Glomerular endothelial cell (primary cell): ENCODE measurements around the gene LBX2. TPM values are rescaled to one million over a fixed set of nuclear protein-coding genes. Genes with fewer than 3 reads are reported as not detected.
"Not testable (repeated sequence)": the region's sequence is repeated elsewhere in the genome, so short reads cannot be mapped to it uniquely, and the experiment has no call there.

Experiments
- DNase-seq: peaks from one replicate; pipeline ENCODE4 v3.0.0-alpha.2; 2011; ENCODE audit warnings: low read depth, low spot score; ENCODE audit errors: extremely low read depth
- total RNA-seq: library from RNA; depleted of rRNA; stranded (reverse); fragments of >200 nt; gene quantifications from 2 replicates; pipeline ENCODE4 v1.2.3, GENCODE V29; 2015

LBX2 gene
- total RNA-seq, 1 donor from 2014 or later = 3.9 TPM

GRCh38 chr2:74488643-74489481 lies 10.5 kb downstream of the LBX2 start:
- DNase-seq = no peak

DNA sequence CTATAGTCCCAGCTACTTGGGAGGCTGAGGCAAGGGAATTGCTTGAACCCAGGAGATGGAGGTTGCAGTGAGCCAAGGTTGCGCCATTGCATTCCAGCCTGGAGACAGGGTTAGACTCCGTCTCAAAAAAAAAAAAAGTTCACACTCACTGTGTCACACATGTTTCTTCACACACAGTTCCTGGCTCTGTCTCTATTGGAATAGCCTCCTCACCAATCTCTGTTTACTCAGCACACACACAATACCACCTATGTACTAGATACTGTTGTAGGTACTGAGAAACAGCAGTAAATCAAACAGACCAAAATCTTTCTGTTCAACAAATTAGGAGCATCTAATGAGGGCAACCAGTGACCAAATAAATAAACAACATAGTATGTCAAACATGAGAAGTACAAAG lies 13.3 kb downstream of the LBX2 start:
- no peak for DNase-seq

DNA sequence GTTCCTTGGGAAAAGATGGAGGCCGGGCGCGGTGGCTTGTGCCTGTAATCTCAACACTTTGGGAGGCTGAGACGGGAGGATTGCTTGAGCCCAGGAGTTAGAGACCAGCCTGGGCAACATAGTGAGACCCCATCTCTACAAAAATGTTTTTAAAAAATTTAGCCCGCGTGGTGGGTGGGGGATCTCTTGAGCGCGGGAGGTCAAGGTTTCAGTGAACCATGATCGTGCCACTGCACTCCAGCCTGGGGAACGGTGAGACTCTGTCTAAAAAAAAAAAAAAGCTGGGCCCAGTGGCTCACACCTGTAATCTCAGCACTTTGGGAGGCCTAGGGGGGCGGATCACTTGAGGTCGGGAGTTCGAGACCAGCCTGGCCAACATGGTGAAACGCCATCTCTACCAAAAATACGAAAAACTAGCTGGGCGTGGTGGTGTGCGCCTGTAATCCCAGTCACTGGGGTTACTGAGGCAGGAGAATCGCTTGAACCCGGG lies 15.7 kb downstream of the LBX2 start:
- not testable (repeated sequence) for DNase-seq

DNA sequence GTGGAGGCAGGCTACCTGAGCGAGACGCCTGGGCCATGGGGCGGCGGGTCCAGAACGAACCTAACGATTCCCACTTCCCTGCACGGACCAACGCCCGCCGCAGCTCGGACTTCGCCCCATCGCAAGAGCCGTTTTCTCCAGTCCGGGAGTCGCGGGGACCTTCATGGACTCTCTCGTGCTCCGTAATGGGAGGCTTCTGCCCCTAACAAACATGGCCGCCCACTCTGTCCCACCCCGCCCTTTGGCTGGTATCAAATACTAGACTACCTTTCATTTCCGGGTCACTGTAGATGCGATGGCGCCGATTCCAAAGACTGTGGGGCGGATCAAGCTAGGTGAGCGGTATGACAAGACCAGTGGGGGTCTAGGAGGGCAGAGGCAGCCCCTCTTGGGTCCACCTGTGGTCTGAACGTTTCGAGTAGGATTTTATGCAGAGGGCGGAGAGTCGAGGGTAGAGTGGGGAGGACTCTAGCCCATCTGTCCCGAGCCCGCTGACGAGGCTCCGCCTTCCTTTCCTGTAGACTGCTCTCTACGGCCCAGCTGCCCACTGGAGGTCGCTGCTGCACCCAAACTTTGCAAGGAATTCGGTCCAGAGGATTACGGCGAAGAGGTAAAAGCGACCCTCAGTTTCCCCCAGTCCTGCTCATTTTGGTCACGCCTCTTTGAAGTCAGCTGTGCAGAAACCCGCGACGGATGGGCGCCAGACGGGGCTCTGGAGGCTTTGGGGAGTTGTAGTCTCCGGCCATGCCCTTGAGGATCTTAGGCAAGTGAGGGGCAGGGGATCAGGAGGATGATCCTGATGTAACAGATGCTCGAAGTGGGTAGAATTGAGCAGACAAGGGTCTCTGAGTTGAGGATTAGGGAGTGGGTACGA lies 16.4 kb downstream of the LBX2 start, which contains the start of the genes CCDC142 and TTC31:
Gene CCDC142 (minus strand): TSS at position 198 of the 874 bp plus-strand sequence. CDS start 161 bp downstream, at position 37.
Gene TTC31 (plus strand): TSS at position 281 of the 874 bp plus-strand sequence. CDS start 15 bp downstream, at position 296.
- peak; percentile 81 for DNase-seq

DNA sequence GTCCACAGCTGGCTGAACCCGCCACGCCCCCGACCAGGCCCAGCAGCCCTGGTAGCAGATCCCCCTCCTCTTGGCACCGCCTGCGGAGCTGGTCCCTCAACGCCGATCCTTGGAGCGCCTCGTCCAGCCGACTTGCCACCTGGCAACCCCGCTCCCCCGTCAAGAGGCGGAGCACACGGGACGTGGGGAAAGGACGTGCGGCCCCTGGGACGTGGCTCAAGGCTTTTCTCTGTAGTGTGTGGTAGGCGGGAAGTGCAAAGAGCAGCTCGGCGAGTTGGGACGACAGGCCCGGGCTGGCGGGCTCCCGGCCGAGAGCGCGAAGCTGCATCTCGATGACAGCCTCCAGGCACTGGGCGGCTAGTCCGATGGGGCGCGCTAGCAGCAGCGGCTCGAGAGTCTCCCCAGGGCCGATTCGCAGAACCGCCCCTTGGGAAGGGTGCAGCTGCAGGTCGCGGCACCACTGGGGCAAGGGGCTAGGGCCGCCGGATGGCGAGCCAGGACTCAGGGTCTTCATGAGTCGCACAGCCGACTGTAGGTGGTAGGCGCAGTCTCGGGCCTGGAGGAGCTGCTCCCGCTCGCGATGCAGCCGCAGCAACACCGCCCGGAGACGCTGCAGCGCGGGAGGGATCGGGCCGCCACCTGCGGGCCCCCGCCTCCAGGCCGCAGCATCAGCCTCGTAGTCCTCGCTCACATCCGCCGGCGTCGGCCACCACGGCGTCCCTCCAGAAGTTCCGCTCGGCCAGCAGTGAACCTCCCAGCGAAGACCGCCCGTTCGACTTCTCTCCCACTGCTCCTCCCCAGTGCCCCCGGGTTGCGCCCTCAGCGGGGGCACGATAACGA lies 17.2 kb downstream of the LBX2 start:
- DNase-seq = no peak

- no peak for DNase-seq
Observed at GRCh38 chr2:74481431-74481830, 18.0 kb downstream of the LBX2 start.

DNA sequence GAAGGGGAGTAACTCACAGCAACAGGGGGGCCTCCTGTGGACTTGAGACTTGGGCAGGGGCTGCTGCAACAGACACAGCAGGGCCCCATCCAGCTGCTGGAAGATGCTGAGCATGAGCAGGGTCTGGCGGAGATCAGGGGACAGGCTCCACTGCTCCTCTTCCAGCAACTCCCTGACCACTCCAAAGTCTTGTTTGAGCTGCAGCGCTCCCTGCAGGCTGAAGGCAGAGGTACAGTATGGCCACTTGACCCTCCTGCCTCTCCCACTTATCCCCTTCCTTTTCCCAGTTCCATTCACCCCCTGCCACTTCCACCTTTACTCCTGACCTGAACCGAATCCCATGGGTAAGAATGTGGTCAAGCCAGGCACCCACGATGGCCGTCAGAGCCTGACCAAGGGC lies 24.5 kb downstream of the LBX2 start:
- no peak for DNase-seq

DNA sequence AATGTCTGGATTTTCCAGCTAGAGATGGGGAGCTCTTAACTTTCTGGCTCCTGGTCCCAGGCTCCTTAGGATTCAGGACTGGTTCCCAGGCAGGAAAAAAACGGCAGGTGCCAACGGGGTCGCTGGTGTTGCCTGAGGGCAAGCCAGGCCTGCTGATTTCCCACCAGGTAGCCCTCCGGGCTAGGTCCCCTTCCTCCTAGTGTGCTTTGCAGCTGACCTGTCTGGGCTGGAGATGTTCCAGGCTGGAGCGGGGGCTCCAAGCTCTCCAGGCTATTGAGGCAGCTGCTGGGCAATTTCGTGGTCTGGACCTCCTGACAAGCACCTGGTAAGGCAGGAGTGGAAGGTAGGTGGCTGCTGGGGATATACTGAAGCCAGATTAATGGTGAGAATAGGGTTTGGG lies 24.9 kb downstream of the LBX2 start:
- DNase-seq = no peak

GRCh38 chr2:74472945-74473258 lies 26.5 kb downstream of the LBX2 start:
- no peak for DNase-seq

DNA sequence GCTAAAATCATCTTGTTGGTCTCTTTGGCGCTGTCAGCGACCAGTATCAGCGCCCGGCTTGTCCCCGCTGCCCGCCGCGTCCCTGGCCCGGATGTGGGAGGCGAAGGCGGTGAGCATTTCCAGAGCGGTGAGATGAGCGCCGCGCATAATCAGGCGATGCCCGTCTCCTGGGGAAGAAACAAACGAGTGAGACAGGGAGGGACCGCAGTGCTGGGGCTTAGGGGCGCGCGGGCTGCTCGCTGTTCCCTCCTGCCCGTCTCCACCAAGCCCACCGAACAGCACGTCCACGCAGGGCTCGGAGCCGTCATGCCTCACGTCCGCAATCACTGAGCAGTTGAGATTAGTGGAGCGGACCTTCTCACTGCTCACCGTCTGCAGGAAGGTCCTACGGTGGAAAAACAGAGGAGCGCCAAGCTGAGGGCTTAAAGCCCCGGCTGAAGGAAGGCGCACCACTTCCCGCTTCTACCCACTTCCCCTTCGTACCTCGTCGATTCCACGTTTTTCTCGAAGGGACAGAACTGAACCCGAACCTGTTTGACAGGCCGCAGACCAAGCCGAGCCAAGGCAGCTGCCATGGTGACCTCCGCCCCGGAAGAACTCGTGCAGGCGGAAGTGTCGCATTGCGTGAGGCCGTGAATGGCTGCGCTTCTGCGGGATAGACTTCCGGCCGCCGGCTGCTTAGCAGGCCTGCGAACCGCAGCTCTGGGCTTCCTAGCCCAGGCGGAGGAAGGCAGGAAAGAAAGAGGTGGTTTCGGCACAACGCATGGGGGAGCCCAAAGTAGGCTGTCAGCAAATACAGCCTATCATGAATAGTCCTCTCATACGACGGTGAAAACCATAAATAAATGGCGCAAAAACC lies 27.1 kb downstream of the LBX2 start, which contains the start of gene MRPL53:
Gene MRPL53 (minus strand): TSS at position 595 of the 859 bp plus-strand sequence. CDS start 20 bp downstream, at position 575.
- peak; percentile 75 for DNase-seq

DNA sequence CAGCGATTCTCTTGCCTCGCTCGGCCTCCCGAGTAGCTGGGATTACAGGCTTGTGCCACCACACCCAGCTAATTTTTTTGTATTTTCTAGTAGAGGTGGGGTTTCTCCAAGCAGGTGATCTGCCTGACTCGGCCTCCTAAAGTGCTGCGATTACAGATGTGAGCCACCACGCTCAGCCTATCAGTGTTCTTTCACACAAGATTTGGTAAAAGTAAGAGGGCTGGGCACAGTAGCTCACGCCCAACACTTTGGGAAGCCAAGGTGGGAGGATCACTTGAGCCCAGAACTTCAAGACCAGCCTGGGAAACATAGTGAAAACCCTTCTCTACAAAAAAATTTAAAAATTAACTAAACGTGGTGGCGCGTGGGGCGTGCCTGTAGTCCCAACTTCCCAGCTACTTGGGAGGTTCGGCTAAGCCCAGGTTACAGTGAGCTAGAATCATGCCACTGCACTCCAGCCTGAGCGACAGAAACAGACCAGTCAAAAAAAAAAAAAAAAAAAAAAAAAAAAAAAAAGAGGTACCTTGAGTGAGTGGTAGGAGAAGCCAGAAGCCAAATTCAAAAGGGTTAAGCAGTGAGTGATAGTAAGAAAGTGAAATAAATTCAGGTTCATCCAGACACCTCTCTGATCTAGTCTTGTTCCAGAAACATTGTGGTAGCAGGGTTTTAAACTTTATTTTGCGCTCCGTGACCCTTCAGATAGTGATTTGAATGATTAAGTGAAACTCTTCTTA lies 27.9 kb downstream of the LBX2 start:
- DNase-seq = no peak

DNA sequence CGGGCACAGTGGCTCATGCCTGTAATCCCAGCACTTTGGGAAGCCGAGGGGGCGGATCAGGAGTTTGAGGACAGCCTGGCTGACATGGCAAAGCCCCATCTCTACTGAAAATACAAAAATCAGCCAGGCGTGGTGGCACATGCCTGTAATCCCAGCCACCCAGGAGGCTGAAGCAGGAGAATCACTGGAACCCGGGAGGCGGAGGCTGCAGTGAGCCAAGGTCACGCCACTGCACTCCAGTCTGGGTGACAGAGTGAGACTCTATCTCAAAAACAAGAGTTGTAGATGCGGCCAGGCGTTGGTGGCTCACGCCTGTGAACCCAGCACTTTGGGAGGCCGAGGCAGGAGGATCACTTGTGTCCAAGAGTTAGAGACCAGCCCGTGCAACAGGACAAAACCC lies 28.7 kb downstream of the LBX2 start:
- DNase-seq = not testable (repeated sequence)

- DNase-seq = no peak
Observed at GRCh38 chr2:74464406-74464805, 35.0 kb downstream of the LBX2 start.

DNA sequence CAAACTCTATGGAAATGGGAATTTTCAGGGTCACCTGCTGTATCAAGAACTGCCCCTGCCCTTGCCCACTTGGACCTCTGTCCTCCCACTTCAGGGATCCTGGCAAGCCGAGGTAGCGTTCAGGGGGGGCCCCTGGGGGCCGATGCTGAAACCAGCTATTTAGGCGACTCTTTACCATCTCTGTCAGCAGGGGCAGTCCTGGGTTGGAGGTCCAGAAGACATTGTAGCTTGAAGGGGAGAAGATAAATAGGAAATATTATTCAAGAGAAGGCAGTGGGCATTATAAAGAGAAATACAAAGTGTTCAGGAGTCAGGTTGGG lies 36.7 kb downstream of the LBX2 start:
- no peak for DNase-seq

DNA sequence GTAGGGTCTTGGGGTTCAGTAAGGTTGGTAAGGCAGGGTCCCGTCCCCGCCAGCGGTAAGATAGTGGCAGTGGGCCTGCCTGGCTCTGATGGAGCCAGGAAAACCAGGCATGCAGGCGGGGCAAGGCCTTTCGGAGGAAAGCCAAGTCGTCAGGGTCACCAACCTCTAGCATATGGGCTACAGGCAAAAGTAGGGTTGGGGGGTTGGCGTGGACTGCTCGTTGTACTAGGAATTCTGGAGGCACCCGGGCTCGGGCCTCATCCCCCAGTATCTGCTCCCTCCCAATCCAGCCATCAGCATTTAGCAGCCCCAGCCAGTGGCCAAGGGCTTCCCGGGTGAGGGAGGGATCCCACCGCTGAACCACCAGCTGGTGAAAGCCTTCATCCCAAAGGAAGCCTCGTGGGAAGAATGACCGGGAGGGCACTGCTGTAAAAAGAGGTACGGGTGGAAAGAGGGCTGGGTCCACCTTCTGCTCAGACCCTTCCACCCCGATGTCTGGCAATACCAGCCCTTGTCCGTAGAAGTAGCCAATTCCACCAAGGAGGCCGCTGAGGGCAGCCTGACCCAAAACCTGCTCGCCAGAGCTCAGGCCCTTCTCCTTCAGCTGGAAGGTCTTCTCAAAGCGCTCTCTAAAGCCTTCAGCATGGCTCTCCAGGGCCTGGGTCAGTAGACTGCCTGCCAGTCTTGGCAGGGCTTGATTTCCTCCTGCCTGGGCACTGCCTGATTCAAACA lies 37.2 kb downstream of the LBX2 start:
- no peak for DNase-seq

DNA sequence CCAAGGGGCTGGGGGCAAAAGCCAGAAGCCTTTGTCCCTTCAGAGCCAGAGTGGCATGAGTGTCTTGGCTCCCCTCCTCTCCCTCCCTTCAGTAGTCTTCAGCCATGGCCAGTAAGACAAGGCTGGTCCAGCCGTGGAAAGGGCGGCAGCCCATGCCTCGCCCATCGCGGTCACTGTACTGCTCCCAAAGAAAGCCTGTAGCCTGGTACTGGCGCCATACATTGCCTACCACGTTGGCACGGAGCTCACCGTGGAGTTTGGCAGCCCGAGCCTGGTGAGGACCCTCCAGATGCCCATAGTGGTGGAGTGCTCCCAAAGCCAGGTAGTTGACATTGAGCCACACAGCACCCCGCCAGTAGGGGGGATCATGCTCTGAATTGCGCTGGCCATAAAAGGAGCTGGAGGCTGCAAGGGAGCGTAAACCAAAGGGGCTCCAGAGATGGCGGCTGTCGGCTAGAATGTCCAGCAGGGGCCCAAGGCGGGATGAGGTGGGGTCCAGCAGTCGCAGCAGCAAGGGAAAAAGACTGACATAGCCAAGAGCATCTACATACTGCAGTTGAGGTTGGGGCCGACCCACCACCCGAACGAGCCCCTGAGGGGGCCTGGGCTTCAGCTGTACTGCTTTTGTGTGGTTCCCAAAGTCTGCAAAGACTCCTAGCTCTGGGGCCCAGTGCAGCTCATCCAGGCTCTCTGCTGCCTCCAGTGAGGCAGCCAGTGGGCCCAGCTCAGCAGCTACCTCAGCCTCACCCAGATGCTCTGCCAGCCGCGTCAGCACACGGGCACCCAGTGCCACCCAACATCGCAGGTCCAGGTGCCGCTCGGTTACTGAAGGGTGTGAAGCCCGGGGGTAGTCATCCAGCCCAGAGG lies 38.0 kb downstream of the LBX2 start:
- DNase-seq = no peak

DNA sequence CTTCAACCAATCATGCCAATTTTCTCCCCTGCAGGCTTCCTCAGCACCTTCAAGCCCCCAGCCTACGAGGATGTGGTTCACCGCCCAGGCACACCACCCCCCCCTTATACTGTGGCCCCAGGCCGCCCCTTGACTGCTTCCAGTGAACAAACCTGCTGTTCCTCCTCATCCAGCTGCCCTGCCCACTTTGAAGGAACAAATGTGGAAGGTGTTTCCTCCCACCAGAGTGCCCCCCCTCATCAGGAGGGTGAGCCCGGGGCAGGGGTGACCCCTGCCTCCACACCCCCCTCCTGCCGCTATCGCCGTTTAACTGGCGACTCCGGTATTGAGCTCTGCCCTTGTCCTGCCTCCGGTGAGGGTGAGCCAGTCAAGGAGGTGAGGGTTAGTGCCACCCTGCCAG lies 39.2 kb downstream of the LBX2 start:
- not testable (repeated sequence) for DNase-seq
